ENCODE data around the gene RNF223. TPM values are rescaled to one million over a fixed set of nuclear protein-coding genes. Genes with fewer than 3 reads are reported as not detected.

Gene RNF223
- total RNA-seq, 1 experiment from 2014 or later = not detected

GRCh38 chr1:1087351-1088028, 13.4 kb upstream of the RNF223 start:
- Histone ChIP-seq H3K4me3 (no peak overlapping the region), H3K36me3 (no peaks in the 10 kb centered on the region), H3K27me3 (replicated peaks) (no peaks in the 10 kb centered on the region), H3K4me1 (replicated peaks) (no peaks in the 10 kb centered on the region), H3K27ac (no peak overlapping the region), H3K9me3 (replicated peaks) (no peaks in the 10 kb centered on the region)
- no peak for DNase-seq (ENCODE audit: low read depth in 1 of 2, low spot score in 2 of 2)

GRCh38 chr1:1086911-1087341, 12.8 kb upstream of the RNF223 start:
- Histone ChIP-seq H3K4me3 (no peak overlapping the region), H3K4me1 (replicated peaks) (no peaks in the 10 kb centered on the region), H3K27ac (no peak overlapping the region), H3K27me3 (replicated peaks) (no peaks in the 10 kb centered on the region), H3K36me3 (no peaks in the 10 kb centered on the region), H3K9me3 (replicated peaks) (no peaks in the 10 kb centered on the region)
- no peak for DNase-seq (ENCODE audit: low read depth in 1 of 2, low spot score in 2 of 2)

- Histone ChIP-seq H3K4me3 (no peak overlapping the region), H3K36me3 (no peaks in the 10 kb centered on the region), H3K27me3 (replicated peaks) (no peaks in the 10 kb centered on the region), H3K27ac (no peak overlapping the region), H3K4me1 (replicated peaks) (no peaks in the 10 kb centered on the region), H3K9me3 (replicated peaks) (no peaks in the 10 kb centered on the region)
- DNase-seq (ENCODE audit: low read depth in 1 of 2, low spot score in 2 of 2) = no peak
Measured at GRCh38 chr1:1085911-1086841, 12.1 kb upstream of the RNF223 start.

GRCh38 chr1:1085171-1085841, 11.2 kb upstream of the RNF223 start:
- H3K36me3 ChIP-seq = no peaks in the 10 kb centered on the region
- H3K27ac ChIP-seq = no peak overlapping the region
- no peak overlapping the region for H3K4me3 ChIP-seq
- H3K27me3 ChIP-seq (replicated peaks) = no peaks in the 10 kb centered on the region
- H3K9me3 ChIP-seq (replicated peaks) = no peaks in the 10 kb centered on the region
- DNase-seq (ENCODE audit: low read depth in 1 of 2, low spot score in 2 of 2) = peak in 1 of 2 experiments; percentile 41
- peaks cover under 1% of the 10 kb centered on the region for H3K4me1 ChIP-seq (replicated peaks)

- Histone ChIP-seq H3K27ac (no peak overlapping the region), H3K4me1 (replicated peaks) (peaks cover 8% of the 10 kb centered on the region), H3K9me3 (replicated peaks) (no peaks in the 10 kb centered on the region), H3K36me3 (no peaks in the 10 kb centered on the region), H3K27me3 (replicated peaks) (no peaks in the 10 kb centered on the region), H3K4me3 (no peak overlapping the region)
- DNase-seq (ENCODE audit: low read depth in 1 of 2, low spot score in 2 of 2) = peak in 1 of 2 experiments; percentile 41
Measured at GRCh38 chr1:1084372-1085170, 10.5 kb upstream of the RNF223 start.

- DNase-seq (ENCODE audit: low read depth in 1 of 2, low spot score in 2 of 2) = peak in 1 of 2 experiments; percentile 38
- Histone ChIP-seq H3K4me3 (no peak overlapping the region), H3K27ac (no peak overlapping the region), H3K4me1 (replicated peaks) (peaks cover 12% of the 10 kb centered on the region), H3K27me3 (replicated peaks) (no peaks in the 10 kb centered on the region), H3K36me3 (no peaks in the 10 kb centered on the region), H3K9me3 (replicated peaks) (no peaks in the 10 kb centered on the region)
Measured at GRCh38 chr1:1083416-1084371, 9.6 kb upstream of the RNF223 start.

- Histone ChIP-seq H3K27ac (no peak overlapping the region), H3K4me1 (replicated peaks) (peaks cover 12% of the 10 kb centered on the region), H3K36me3 (no peaks in the 10 kb centered on the region), H3K27me3 (replicated peaks) (no peaks in the 10 kb centered on the region), H3K4me3 (no peak overlapping the region), H3K9me3 (replicated peaks) (no peaks in the 10 kb centered on the region)
- peak in 1 of 2 experiments; percentile 40 for DNase-seq (ENCODE audit: low read depth in 1 of 2, low spot score in 2 of 2)
Measured at GRCh38 chr1:1082776-1083415, 8.8 kb upstream of the RNF223 start.

GRCh38 chr1:1082239-1082775, 8.2 kb upstream of the RNF223 start:
- H3K27ac ChIP-seq = no peak overlapping the region
- H3K36me3 ChIP-seq = no peaks in the 10 kb centered on the region
- peaks cover 12% of the 10 kb centered on the region for H3K4me1 ChIP-seq (replicated peaks)
- no peak overlapping the region for H3K4me3 ChIP-seq
- DNase-seq (ENCODE audit: low read depth in 1 of 2, low spot score in 2 of 2) = no peak
- H3K27me3 ChIP-seq (replicated peaks) = no peaks in the 10 kb centered on the region
- no peaks in the 10 kb centered on the region for H3K9me3 ChIP-seq (replicated peaks)

- no peaks in the 10 kb centered on the region for H3K36me3 ChIP-seq
- DNase-seq (ENCODE audit: low read depth in 1 of 2, low spot score in 2 of 2) = no peak
- H3K4me3 ChIP-seq = no peak overlapping the region
- H3K9me3 ChIP-seq (replicated peaks) = no peaks in the 10 kb centered on the region
- peaks cover 12% of the 10 kb centered on the region for H3K4me1 ChIP-seq (replicated peaks)
- no peaks in the 10 kb centered on the region for H3K27me3 ChIP-seq (replicated peaks)
- no peak overlapping the region for H3K27ac ChIP-seq
Measured at GRCh38 chr1:1081311-1082238, 7.5 kb upstream of the RNF223 start.

- Histone ChIP-seq H3K4me3 (no peak overlapping the region), H3K27me3 (replicated peaks) (no peaks in the 10 kb centered on the region), H3K27ac (no peak overlapping the region), H3K9me3 (replicated peaks) (no peaks in the 10 kb centered on the region), H3K4me1 (replicated peaks) (peaks cover 12% of the 10 kb centered on the region), H3K36me3 (no peaks in the 10 kb centered on the region)
- peak in 1 of 2 experiments; percentile 38 for DNase-seq (ENCODE audit: low read depth in 1 of 2, low spot score in 2 of 2)
Measured at GRCh38 chr1:1080951-1081310, 6.8 kb upstream of the RNF223 start.

GRCh38 chr1:1080122-1080757, 6.1 kb upstream of the RNF223 start:
- peak in 1 of 2 experiments; percentile 45 for DNase-seq (ENCODE audit: low read depth in 1 of 2, low spot score in 2 of 2)
- no peaks in the 10 kb centered on the region for H3K36me3 ChIP-seq
- no peak overlapping the region for H3K27ac ChIP-seq
- peaks cover 2% of the 10 kb centered on the region for H3K27me3 ChIP-seq (replicated peaks)
- H3K4me1 ChIP-seq (replicated peaks) = peaks cover 12% of the 10 kb centered on the region
- H3K9me3 ChIP-seq (replicated peaks) = no peaks in the 10 kb centered on the region
- H3K4me3 ChIP-seq = no peak overlapping the region

All from SJSA1 (cell line).